K562 (cell line): ENCODE results near the gene LRRC74B. TPM values are rescaled to one million over a fixed set of nuclear protein-coding genes. Genes with fewer than 3 reads are reported as not detected.

Experiments
- ETV1 ChIP-seq: fragments of 450-650 bp; conservative IDR thresholded peaks from 2 replicates; pipeline ENCODE4 v1.6.1; 2016; ENCODE audit warnings: missing genetic modification characterization, control low read depth, low read depth, missing compliant biosample characterization
- FIP1L1 ChIP-seq: fragments of 200-400 bp; formaldehyde crosslinking; IDR thresholded peaks from 2 replicates; pipeline ENCODE4 v1.6.1; 2018; ENCODE audit warnings: mild to moderate bottlenecking, low read depth, low read length; ENCODE audit not compliant: poor library complexity, severe bottlenecking
- HNRNPK ChIP-seq: fragments of 200-400 bp; formaldehyde crosslinking; IDR thresholded peaks from one replicate; pipeline ENCODE4 v1.6.1; 2018; ENCODE audit warnings: mild to moderate bottlenecking, low read depth, low read length; ENCODE audit not compliant: poor library complexity, severe bottlenecking
- JUNB ChIP-seq: fragments of 450-650 bp; formaldehyde crosslinking; conservative IDR thresholded peaks from 2 replicates; pipeline ENCODE4 v1.4.0; 2020; ENCODE audit warnings: mild to moderate bottlenecking
- KLF6 ChIP-seq: fragments of 250-450 bp; sonication (Bioruptor Pico); IDR thresholded peaks from 2 replicates; pipeline ENCODE4 v1.4.0; 2020; ENCODE audit warnings: mild to moderate bottlenecking, moderate library complexity, borderline replicate concordance
- NR2C1 ChIP-seq, 2 experiments: fragments of 450-650 bp; IDR thresholded peaks; 2 replicates each; pipeline ENCODE4 v1.6.1; 2017; ENCODE audit warnings: mild to moderate bottlenecking in 2 of 2, antibody characterized with exemption in 1 of 2, inconsistent platforms in 1 of 2, missing compliant biosample characterization in 1 of 2, missing genetic modification characterization in 1 of 2
- RBFOX2 ChIP-seq: fragments of 200-400 bp; formaldehyde crosslinking; IDR thresholded peaks from 2 replicates; pipeline ENCODE4 v1.6.1; 2017; ENCODE audit warnings: low read depth, mild to moderate bottlenecking, low read length, moderate library complexity
- RCOR1 ChIP-seq, 2 experiments: IDR thresholded peaks; 2 replicates each; pipeline ENCODE4 v1.6.1; 2012; ENCODE audit warnings: low read depth in 2 of 2, low read length in 2 of 2, borderline replicate concordance in 1 of 2, improper control_type of control experiment in 1 of 2
- SFPQ ChIP-seq: fragments of 200-400 bp; formaldehyde crosslinking; IDR thresholded peaks from 2 replicates; pipeline ENCODE4 v1.6.1; 2017; ENCODE audit warnings: mild to moderate bottlenecking, low read depth, low read length, moderate library complexity
- SP2 ChIP-seq: IDR thresholded peaks from 2 replicates; pipeline ENCODE4 v1.6.1; 2011; ENCODE audit warnings: mild to moderate bottlenecking, low read depth, low read length, moderate library complexity; ENCODE audit not compliant: poor library complexity, severe bottlenecking; ENCODE audit errors: extremely low read depth
- TAF9B ChIP-seq: fragments of 450-650 bp; IDR thresholded peaks from 2 replicates; pipeline ENCODE4 v1.6.1; 2018; ENCODE audit warnings: mild to moderate bottlenecking; ENCODE audit not compliant: partially characterized antibody
- ZNF133 ChIP-seq: fragments of 250-450 bp; sonication (Bioruptor Pico); IDR thresholded peaks from 2 replicates; pipeline ENCODE4 v1.4.0; 2020; ENCODE audit warnings: mild to moderate bottlenecking
- ZNF175 ChIP-seq: fragments of 200-800 bp; sonication (Bioruptor generic); IDR thresholded peaks from 2 replicates; pipeline ENCODE4 v1.6.1; 2016; ENCODE audit warnings: low read depth, mild to moderate bottlenecking, missing genetic modification characterization, missing compliant biosample characterization
- ZNF354B ChIP-seq: fragments of 250-450 bp; sonication (Bioruptor Pico); IDR thresholded peaks from 2 replicates; pipeline ENCODE4 v1.4.0; 2020
- ZNF589 ChIP-seq: fragments of 200-800 bp; sonication (Bioruptor generic); IDR thresholded peaks from 2 replicates; pipeline ENCODE4 v1.6.1; 2016; ENCODE audit warnings: low read depth, missing genetic modification characterization, missing compliant biosample characterization
- ZNF644 ChIP-seq: fragments of 200-800 bp; sonication (Bioruptor generic); IDR thresholded peaks from 2 replicates; pipeline ENCODE4 v1.6.1; 2016; ENCODE audit warnings: low read depth, missing genetic modification characterization, missing compliant biosample characterization
- polyA plus RNA-seq, 8 experiments: library from polyadenylated mRNA; depleted of rRNA in 4 of 8; stranded (reverse) in 5 of 8; unstranded in 3 of 8; fragments of >200 nt; fragmentation: Nextera tagmentation in 2 of 8; fragmentation: Illumina TruSeq in 1 of 8; extraction: Ambion mirVana in 2 of 8; extraction: Trizol in 1 of 8; gene quantifications; 2 replicates each; pipeline versions ENCODE4 v1.2.1 to v1.2.3, GENCODE V29; 2011 to 2014; ENCODE audit warnings: inconsistent platforms in 1 of 8, missing spikeins in 1 of 8
- total RNA-seq, 7 experiments: library from RNA; depleted of rRNA in 6 of 7; stranded (reverse); fragments of >200 nt in 6 of 7; fragmentation: Illumina TruSeq in 2 of 7; extraction: Trizol in 2 of 7; gene quantifications; 2 replicates each; pipeline versions ENCODE4 v1.2.1 to v1.2.3, GENCODE V29; 2011 to 2021; ENCODE audit warnings: low replicate concordance in 1 of 7
- TF ChIP-seq, protein P1 (sequence below), 2 experiments: fragments of 450-650 bp; IDR thresholded peaks; 2 replicates each; pipeline ENCODE4 v1.6.1; 2016
- TF ChIP-seq, protein P2 (sequence below): fragments of 250-450 bp; sonication (Bioruptor Pico); IDR thresholded peaks from 2 replicates; pipeline ENCODE4 v1.4.0; 2020; ENCODE audit warnings: mild to moderate bottlenecking

The LRRC74B gene
- total and polyA plus RNA-seq, 9 of the 15 experiments (the other 6 are each of a cell fraction or from before 2014, with no cell fraction given), result not detected

DNA sequence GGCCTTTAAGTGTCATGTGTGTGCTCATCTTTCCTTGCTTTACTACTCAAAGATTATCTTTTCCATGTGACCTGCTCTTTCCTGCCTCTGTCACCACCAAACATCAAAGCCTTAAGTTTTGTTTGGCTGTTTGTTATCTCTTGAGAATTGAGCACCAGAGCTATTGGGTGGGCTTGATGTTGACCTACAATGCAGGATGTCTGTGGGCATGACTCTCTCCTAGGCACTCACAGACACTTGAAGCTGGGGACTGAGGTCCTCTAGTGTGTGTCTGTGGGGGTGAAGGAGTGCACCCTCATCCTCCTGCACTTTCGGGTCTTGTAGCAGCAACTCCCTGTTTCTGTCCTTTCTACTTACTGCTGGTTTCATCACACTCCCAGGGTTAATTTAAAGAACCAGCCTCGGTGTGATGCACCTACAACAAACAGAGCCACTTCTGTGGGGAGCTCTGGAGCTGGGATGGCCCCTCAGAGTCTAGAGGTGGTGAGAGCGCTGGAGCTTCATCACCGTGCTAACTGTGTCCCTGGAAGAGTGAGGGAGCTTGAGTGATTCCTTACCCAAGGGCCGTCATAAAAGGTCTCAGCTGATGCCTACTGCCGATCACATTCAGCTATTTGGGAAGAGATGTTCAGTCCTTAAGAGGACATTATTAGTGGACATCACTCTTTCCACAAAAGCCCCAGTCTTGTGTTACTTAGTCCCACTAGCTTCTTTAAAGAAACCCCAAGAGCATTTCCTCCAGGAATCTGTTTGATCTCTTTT, 56.3 kb downstream of the LRRC74B start (continued):
- TF ChIP-seq SFPQ, result no peak
- 0 out of 2 replicates have a peak, but pooled peaks have one; percentile 71 for TF ChIP-seq ZNF133
- TF ChIP-seq KLF6 (CRISPR knock-in tag), result peak; percentile 9
- TF ChIP-seq, protein P1, sequence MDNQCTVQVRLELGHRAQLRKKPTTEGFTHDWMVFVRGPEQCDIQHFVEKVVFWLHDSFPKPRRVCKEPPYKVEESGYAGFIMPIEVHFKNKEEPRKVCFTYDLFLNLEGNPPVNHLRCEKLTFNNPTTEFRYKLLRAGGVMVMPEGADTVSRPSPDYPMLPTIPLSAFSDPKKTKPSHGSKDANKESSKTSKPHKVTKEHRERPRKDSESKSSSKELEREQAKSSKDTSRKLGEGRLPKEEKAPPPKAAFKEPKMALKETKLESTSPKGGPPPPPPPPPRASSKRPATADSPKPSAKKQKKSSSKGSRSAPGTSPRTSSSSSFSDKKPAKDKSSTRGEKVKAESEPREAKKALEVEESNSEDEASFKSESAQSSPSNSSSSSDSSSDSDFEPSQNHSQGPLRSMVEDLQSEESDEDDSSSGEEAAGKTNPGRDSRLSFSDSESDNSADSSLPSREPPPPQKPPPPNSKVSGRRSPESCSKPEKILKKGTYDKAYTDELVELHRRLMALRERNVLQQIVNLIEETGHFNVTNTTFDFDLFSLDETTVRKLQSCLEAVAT (IDR thresholded peaks at IDR 0.05), result no peak
- no peak for TF ChIP-seq HNRNPK
- TF ChIP-seq FIP1L1, result no peak
- TF ChIP-seq RBFOX2, result no peak
- 0 out of 2 replicates have a peak, but pooled peaks have one; percentile 6 for TF ChIP-seq JUNB (CRISPR knock-in tag)
- 0 out of 2 replicates have a peak, but pooled peaks have one; percentile 18 for TF ChIP-seq ETV1 (tag)
- TF ChIP-seq TAF9B, result no peak
- peak; percentile 49; the same call in 1 of the 2 replicates for TF ChIP-seq ZNF589 (CRISPR knock-in tag)
- 0 out of 2 replicates have a peak, but pooled peaks have one; percentile 23 for TF ChIP-seq ZNF644 (tag)
- TF ChIP-seq NR2C1 (IDR thresholded peaks at IDR 0.05), result no peak
- no peak for TF ChIP-seq NR2C1 (tag; IDR thresholded peaks at IDR 0.05)
- TF ChIP-seq SP2, result no peak
- TF ChIP-seq RCOR1 (IDR thresholded peaks at IDR 0.05; ENCODE audit: borderline replicate concordance in 1 of 2, low read depth in 2 of 2, low read length in 2 of 2), result peak in 1 of 2 experiments; percentile 21; a peak in 1 of 4 replicates
- TF ChIP-seq ZNF354B (CRISPR knock-in tag), result peak; percentile 26; the same call in 1 of the 2 replicates
- 0 out of 2 replicates have a peak, but pooled peaks have one; percentile 35 for TF ChIP-seq ZNF175 (CRISPR knock-in tag)
- TF ChIP-seq, protein P2, sequence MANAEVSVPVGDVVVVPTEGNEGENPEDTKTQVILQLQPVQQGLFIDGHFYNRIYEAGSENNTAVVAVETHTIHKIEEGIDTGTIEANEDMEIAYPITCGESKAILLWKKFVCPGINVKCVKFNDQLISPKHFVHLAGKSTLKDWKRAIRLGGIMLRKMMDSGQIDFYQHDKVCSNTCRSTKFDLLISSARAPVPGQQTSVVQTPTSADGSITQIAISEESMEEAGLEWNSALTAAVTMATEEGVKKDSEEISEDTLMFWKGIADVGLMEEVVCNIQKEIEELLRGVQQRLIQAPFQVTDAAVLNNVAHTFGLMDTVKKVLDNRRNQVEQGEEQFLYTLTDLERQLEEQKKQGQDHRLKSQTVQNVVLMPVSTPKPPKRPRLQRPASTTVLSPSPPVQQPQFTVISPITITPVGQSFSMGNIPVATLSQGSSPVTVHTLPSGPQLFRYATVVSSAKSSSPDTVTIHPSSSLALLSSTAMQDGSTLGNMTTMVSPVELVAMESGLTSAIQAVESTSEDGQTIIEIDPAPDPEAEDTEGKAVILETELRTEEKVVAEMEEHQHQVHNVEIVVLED, result 0 out of 2 replicates have a peak, but pooled peaks have one; percentile 18
